ENCODE measurements around the gene FRMD3.

The FRMD3 gene

DNA sequence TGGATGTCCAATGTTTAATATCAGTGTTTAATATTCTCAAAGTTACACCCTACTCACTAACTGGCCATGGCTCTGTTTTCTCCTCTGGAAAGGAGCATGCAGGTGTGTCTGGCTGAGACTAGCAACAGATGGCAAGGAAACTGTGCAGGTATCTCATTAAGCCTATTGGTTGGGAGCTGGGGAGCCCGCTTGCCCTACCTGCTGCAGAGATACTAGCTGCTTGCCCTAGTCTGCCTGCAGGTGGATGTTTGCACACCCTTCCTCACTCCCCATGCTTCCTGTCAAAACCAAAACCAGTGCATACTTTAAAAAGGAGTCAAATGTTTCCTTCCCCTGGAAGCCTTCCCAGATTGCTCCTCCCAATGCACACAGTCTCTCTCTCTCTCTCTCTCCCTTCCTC is 247.0 kb downstream of the FRMD3 start:
- DNase-seq (ENCODE audit: low read depth), result no peak
- TF ChIP-seq, protein P1, sequence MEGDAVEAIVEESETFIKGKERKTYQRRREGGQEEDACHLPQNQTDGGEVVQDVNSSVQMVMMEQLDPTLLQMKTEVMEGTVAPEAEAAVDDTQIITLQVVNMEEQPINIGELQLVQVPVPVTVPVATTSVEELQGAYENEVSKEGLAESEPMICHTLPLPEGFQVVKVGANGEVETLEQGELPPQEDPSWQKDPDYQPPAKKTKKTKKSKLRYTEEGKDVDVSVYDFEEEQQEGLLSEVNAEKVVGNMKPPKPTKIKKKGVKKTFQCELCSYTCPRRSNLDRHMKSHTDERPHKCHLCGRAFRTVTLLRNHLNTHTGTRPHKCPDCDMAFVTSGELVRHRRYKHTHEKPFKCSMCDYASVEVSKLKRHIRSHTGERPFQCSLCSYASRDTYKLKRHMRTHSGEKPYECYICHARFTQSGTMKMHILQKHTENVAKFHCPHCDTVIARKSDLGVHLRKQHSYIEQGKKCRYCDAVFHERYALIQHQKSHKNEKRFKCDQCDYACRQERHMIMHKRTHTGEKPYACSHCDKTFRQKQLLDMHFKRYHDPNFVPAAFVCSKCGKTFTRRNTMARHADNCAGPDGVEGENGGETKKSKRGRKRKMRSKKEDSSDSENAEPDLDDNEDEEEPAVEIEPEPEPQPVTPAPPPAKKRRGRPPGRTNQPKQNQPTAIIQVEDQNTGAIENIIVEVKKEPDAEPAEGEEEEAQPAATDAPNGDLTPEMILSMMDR (IDR thresholded peaks at IDR 0.05; ENCODE audit: low read length, missing control alignments), result no peak
- no peak overlapping the region for H3K4me3 ChIP-seq (replicated peaks; ENCODE audit: low read depth, low read length)

DNA sequence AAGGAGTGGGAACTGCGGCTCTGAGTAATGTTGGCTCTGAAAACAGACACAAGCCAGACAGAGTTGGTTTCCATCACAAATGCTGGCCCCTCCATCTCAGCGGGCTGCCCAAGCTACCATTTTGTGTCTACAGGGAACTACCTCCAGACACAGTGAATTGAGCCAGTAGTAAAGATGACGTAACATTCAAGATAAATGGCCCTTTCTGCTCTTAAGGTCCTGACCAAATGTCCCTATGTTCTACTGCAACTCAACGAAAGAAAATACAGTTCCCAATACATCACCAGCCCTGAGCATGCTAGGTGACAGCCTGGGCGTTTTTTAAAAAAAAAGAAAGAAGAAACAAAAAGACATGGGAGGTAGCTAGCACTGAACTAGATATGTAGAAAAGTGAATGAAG is 247.5 kb downstream of the FRMD3 start:
- no peak overlapping the region for H3K4me3 ChIP-seq (replicated peaks; ENCODE audit: low read depth, low read length)
- no peak for DNase-seq (ENCODE audit: low read depth)
- TF ChIP-seq, protein P1 (IDR thresholded peaks at IDR 0.05; ENCODE audit: low read length, missing control alignments), result no peak

DNA sequence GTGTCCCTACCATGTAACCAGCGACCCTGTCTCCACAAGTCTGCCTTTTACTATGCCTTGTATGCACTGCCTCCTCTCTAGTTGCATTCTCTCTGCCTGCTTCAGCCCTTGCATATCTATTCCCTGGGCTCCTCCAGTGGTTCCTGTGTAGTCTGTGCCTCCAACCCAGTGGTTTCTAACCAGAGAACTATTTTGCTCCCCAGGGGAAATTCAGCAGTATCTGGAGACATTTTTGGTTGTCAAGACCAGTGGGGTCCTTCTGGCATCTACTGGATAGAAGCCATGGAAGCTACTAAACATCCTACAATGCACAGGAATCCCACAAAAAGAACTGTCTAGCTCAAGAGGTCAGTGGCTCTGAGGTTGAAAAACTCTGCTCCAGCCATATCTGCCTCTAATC is 251.2 kb downstream of the FRMD3 start:
- TF ChIP-seq, protein P1 (IDR thresholded peaks at IDR 0.05; ENCODE audit: low read length, missing control alignments), result no peak
- DNase-seq (ENCODE audit: low read depth), result no peak
- H3K4me3 ChIP-seq (replicated peaks; ENCODE audit: low read depth, low read length), result no peak overlapping the region

DNA sequence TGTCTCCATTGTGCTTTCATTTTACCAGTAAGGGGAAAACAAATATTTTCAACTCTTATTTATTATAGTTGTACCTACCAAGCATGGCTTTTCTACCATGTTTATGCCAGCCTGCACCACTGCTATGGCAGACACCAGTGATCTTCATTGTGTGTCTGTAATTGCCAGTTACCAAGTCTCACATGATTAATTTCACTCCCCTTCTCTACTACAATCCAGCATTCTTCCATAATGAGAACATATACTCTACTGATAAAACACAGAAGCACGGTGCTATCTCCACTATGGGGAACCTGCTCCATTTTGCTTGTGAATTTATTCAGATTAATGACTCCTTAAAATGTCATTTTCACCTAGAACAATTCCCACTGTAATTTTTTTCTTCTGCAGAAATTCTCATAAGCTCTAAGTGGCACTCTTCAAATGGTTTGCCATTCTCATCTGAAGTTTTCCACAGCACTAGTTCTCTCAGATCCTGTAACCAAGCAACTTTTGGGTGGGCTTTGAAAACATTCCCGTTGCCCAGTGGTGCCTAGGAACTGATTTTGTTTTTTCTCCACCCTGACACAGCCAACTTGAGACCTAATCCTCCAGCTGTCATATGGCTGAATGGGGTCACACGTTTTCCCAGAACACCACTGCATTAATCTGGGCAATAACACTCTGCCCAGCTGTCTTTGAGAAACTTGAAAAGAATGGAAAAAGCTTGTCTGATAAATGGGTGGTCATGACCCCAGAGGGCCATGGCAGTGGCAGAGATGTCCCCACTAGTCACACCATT is 252.6 kb downstream of the FRMD3 start:
- TF ChIP-seq, protein P1 (IDR thresholded peaks at IDR 0.05; ENCODE audit: low read length, missing control alignments), result no peak
- no peak for DNase-seq (ENCODE audit: low read depth)
- H3K4me3 ChIP-seq (replicated peaks; ENCODE audit: low read depth, low read length), result no peak overlapping the region

DNA sequence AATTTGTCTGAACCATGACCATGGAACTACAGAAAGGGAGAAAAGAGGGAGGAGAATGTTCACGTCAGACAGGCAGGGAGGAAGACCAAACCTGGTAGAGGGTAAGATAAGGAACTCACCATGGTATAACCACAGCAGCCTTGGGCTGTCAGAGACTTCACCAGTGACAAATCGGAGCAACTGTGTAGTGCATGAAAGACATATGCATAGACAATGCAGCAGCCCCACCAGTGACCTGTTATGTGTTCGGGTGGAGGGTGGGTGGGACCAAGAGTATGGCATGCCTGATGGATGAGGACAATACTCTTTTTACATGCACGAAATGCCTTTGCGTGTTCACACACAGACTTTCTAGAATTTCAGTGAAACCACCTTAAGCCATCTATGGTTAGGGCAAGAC is 253.5 kb downstream of the FRMD3 start:
- TF ChIP-seq, protein P1 (IDR thresholded peaks at IDR 0.05; ENCODE audit: low read length, missing control alignments), result no peak
- no peak overlapping the region for H3K4me3 ChIP-seq (replicated peaks; ENCODE audit: low read depth, low read length)
- no peak for DNase-seq (ENCODE audit: low read depth)

DNA sequence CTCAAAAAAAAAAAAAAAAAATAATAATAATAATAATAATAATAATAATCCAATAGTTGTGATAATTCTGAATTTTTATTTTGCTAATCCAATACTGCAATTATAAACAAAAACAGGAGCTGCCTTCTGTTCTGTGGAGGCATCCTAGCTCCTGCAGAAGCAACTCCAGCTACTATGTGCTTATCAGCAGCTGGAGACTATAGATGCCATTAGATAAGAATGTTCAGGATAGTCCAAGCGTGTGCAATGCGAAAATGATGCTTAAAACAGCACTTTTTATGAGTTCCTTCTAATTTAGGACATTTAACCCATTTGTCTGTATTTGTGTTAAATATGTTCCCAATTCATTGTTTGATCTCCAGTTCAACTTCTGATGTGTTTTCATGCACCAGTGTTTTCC is 254.7 kb downstream of the FRMD3 start:
- TF ChIP-seq, protein P1 (IDR thresholded peaks at IDR 0.05; ENCODE audit: low read length, missing control alignments), result no peak

More for the DNA sequence above, 254.7 kb downstream of the FRMD3 start:
- no peak overlapping the region for H3K4me3 ChIP-seq (replicated peaks; ENCODE audit: low read depth, low read length)
- no peak for DNase-seq (ENCODE audit: low read depth)
